Stomach (tissue), 9 donors: ENCODE measurements around the gene ADD3. TPM values are rescaled to one million over a fixed set of nuclear protein-coding genes. Genes with fewer than 3 reads are reported as not detected.

Experiments
- DNase-seq, 2 donors: peaks; one replicate each; pipeline versions ENCODE4 v3.0.0 to v3.0.0-alpha.2; 2013 to 2019
- H3K27ac ChIP-seq, 5 donors: fragments of 200-600 bp in 4 of 5; sonication (generic) in 4 of 5; one replicate each; pipeline ENCODE4 v1.5.1; 2013 to 2019; ENCODE audit warnings: mild to moderate bottlenecking in 1 of 5, moderate library complexity in 1 of 5
- H3K27me3 ChIP-seq, 3 donors: fragments of 200-600 bp; sonication (generic); one replicate each; pipeline ENCODE4 v1.5.1; 2017 to 2019; ENCODE audit warnings: mixed run types in 1 of 3
- H3K36me3 ChIP-seq, 4 donors: fragments of 200-600 bp; sonication (generic); 1 replicate in 3 of 4; 2 replicates in 1 of 4; pipeline ENCODE4 v1.5.1; 2016 to 2019
- H3K4me1 ChIP-seq, 4 donors: fragments of 200-600 bp; sonication (generic); one replicate each; pipeline ENCODE4 v1.5.1; 2016 to 2019
- H3K4me3 ChIP-seq, 4 donors: fragments of 200-600 bp; sonication (generic) in 3 of 4; one replicate each; pipeline ENCODE4 v1.5.1; 2016 to 2019; ENCODE audit warnings: mild to moderate bottlenecking in 1 of 4
- H3K9me3 ChIP-seq, 4 donors: fragments of 200-600 bp; sonication (generic); one replicate each; pipeline ENCODE4 v1.5.1; 2016 to 2019
- CTCF ChIP-seq, 7 experiments: fragments of 450-650 bp in 4 of 7; fragments of 200-600 bp in 3 of 7; sonication (generic) in 3 of 7; IDR thresholded peaks; one replicate each; pipeline ENCODE4 v1.5.1; 2016 to 2019; ENCODE audit warnings: antibody characterized with exemption in 7 of 7, control low read depth in 2 of 7, mild to moderate bottlenecking in 1 of 7
- EP300 ChIP-seq: sonication (generic); formaldehyde crosslinking; IDR thresholded peaks from one replicate; pipeline ENCODE4 v1.6.1; 2017; ENCODE audit warnings: antibody characterized with exemption
- POLR2A ChIP-seq, 4 donors: fragments of 450-650 bp; IDR thresholded peaks; one replicate each; pipeline ENCODE4 v1.6.1; 2016; ENCODE audit warnings: antibody characterized with exemption in 4 of 4, control low read depth in 2 of 4, mild to moderate bottlenecking in 1 of 4, moderate library complexity in 1 of 4
- POLR2AphosphoS5 ChIP-seq, 3 donors: sonication (generic); formaldehyde crosslinking; IDR thresholded peaks; one replicate each; pipeline ENCODE4 v1.6.1; 2016; ENCODE audit warnings: antibody characterized with exemption in 3 of 3
- WGBS, 5 donors: extraction: QIAGEN DNeasy Blood & Tissue Kit in 3 of 5; methylation state at CpG; one replicate each; pipeline versions ENCODE4 v1.1.5 to v1.1.7; 2013 to 2018; 5-methylcytosine and 5-hydroxymethylcytosine counted together
- intact Hi-C: fragments of 100-400 bp; cut with DNase I; formaldehyde crosslinking; loops from one replicate; pipeline ENCODE4 v1.15.1; 2023; ENCODE audit warnings: low total_unique reads
- polyA plus RNA-seq, 3 donors: library from polyadenylated mRNA; stranded (reverse); fragments of 200-250 nt; gene quantifications; one replicate each; pipeline ENCODE4 v1.2.3, GENCODE V29; 2013
- total RNA-seq, 5 donors: library from RNA; depleted of rRNA; stranded (reverse); fragments of >200 nt; gene quantifications; one replicate each; pipeline versions ENCODE4 v1.1.0 to v1.2.3, GENCODE V29; 2014 to 2016
- donor health status: healthy with polysubstance abuse.
- donor health status: Bipolar disorder and iron deficiency.
- donor health status: healthy.

The ADD3 gene
- total and polyA plus RNA-seq, 8 donors: 22.9 to 600 (median 80.3) TPM

DNA sequence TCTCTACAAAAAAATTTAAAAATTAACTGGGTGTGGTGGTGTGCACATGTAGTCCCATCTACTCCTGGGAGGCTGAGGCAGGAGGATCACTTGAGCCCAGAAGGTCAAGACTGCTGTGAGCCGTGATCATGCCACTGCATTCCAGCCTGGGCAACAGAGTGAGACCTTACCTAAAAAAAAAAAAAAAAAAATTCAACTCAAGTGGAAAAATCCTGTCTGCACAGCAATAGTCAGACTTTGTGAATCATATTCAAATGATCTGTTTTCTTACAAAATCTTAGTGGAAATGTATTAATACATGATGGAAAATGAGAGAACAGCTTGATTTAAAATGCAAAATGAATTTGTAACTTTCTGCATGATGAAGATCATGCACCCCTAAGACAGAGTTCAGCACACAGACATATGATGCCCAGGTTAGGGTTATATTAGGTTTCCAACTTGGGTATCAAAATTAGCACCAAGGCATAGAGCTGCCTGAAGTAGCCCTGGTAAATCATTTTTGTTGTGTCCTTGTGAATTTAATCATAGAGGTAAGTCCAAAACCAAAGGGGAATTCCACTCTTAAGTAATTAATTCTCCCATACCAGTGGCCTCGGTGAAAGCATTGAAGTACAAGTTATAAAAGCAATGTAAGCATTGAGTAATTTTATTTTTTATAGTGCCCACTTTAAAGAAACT lies 93.8 kb downstream of the ADD3 start:
- WGBS, 5 donors: 56 to 84% (median 77%) methylated on average over 2 of the region's 2 CpGs
- Histone ChIP-seq H3K4me3 (no peak overlapping the region), H3K4me1 (peaks cover 0 to 5% (median 0%) of the 10 kb centered on the region in 4 donors), H3K27ac (no peak overlapping the region), H3K27me3 (no peaks in the 10 kb centered on the region), H3K9me3 (no peaks in the 10 kb centered on the region), H3K36me3 (peaks cover 0 to 40% (median 25%) of the 10 kb centered on the region in 4 donors)
- intact Hi-C loops: no loop called here
- TF ChIP-seq POLR2A (IDR thresholded peaks at IDR 0.05) (no peak), EP300 (no peak), POLR2AphosphoS5 (IDR thresholded peaks at IDR 0.05) (no peak), CTCF (IDR thresholded peaks at IDR 0.05) (no peak)
- DNase-seq: no peak

GRCh38 chr10:110103921-110104461 lies 96.2 kb downstream of the ADD3 start:
- intact Hi-C loops: no loop called here
- no peak for TF ChIP-seq POLR2AphosphoS5 (IDR thresholded peaks at IDR 0.05)
- no peak for TF ChIP-seq EP300
- TF ChIP-seq POLR2A (IDR thresholded peaks at IDR 0.05): no peak
- TF ChIP-seq CTCF (IDR thresholded peaks at IDR 0.05): no peak
- Histone ChIP-seq H3K9me3 (no peaks in the 10 kb centered on the region), H3K27me3 (no peaks in the 10 kb centered on the region), H3K4me1 (peaks cover 0 to 9% (median 0%) of the 10 kb centered on the region in 4 donors), H3K27ac (no peak overlapping the region), H3K36me3 (peaks cover 0 to 40% (median 25%) of the 10 kb centered on the region in 4 donors), H3K4me3 (no peak overlapping the region)
- DNase-seq: no peak

DNA sequence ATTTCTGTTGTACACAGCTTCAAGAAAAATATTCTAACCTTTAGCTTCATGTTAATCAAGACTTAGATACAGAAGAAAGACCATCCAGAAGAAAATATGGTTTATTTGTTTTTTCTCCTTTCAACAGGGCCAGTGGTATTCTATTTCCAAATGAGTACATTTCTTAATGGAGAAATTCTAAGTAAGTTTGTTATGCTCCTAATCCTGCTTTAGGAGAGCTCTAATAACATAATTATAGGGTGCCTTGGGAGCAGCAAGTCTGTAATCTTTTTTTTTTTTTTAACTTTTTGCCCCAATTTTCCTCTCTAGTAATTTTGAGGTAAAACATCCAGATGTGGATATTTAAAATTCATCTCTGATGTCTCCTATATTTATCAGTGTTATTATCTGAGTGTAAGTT lies 98.1 kb downstream of the ADD3 start:
- no peak for DNase-seq
- peaks cover 0 to 9% (median 0%) of the 10 kb centered on the region in 4 donors for H3K4me1 ChIP-seq
- H3K4me3 ChIP-seq: no peak overlapping the region
- peaks cover 0 to 35% (median 22%) of the 10 kb centered on the region in 4 donors for H3K36me3 ChIP-seq
- TF ChIP-seq CTCF (IDR thresholded peaks at IDR 0.05) (no peak), POLR2AphosphoS5 (IDR thresholded peaks at IDR 0.05) (no peak), EP300 (no peak), POLR2A (IDR thresholded peaks at IDR 0.05) (no peak)
- H3K27ac ChIP-seq: no peak overlapping the region
- H3K27me3 ChIP-seq: no peaks in the 10 kb centered on the region
- H3K9me3 ChIP-seq: no peaks in the 10 kb centered on the region
- intact Hi-C loops: no loop called here

DNA sequence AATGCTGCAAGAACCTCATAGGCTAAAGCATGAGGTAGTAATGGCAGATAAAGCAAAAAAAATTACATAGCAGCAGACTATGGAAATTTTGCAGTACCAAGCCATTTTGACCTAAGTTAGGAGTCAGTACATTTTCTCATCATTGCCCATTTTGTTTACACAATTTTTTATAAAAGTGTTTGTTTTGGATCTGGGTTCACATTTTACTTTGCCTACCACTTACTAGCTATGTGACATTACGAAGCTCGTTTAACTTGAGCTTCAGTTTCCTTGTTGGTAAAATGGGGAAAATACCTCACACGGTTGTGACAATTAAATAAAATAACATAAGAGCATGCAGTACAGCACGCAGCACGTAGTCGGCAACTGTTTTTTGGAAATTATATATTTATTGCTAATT lies 99.6 kb downstream of the ADD3 start:
- no peak overlapping the region for H3K4me3 ChIP-seq
- intact Hi-C loops: no loop called here
- no peak overlapping the region for H3K27ac ChIP-seq
- H3K27me3 ChIP-seq: no peaks in the 10 kb centered on the region
- WGBS, 5 donors: 68 to 80% (median 78%) methylated on average over 6 of the region's 6 CpGs
- DNase-seq: no peak
- H3K36me3 ChIP-seq: peaks cover 0 to 24% (median 15%) of the 10 kb centered on the region in 4 donors
- H3K9me3 ChIP-seq: no peaks in the 10 kb centered on the region
- TF ChIP-seq POLR2A (IDR thresholded peaks at IDR 0.05) (no peak), CTCF (IDR thresholded peaks at IDR 0.05) (no peak), POLR2AphosphoS5 (IDR thresholded peaks at IDR 0.05) (no peak), EP300 (no peak)
- peaks cover 0 to 9% (median 0%) of the 10 kb centered on the region in 4 donors for H3K4me1 ChIP-seq
